NOMO-1 (cell line): ENCODE results near the gene PRELID1.
A peak's percentile ranks its signal among the peaks of the same experiment; 100 is the strongest.
"Not testable (repeated sequence)": the region's sequence is repeated elsewhere in the genome, so short reads cannot be mapped to it uniquely, and the experiment has no call there.

ENCODE experiments used
- DNase-seq, 2 experiments: peaks; one replicate each; lab custom pipeline; 2025; ENCODE audit not compliant: unreplicated experiment in 2 of 2; lab: John Stamatoyannopoulos, UW

Gene PRELID1

GRCh38 chr5:177297922-177298321 lies 5.7 kb upstream of the PRELID1 start:
- DNase-seq = no peak

- no peak for DNase-seq
Observed at GRCh38 chr5:177299697-177300096, 3.9 kb upstream of the PRELID1 start.

- DNase-seq = peak; percentile 77 to 95
Observed at GRCh38 chr5:177300236-177300880, 3.2 kb upstream of the PRELID1 start.

- no peak for DNase-seq
Observed at GRCh38 chr5:177300951-177301350, 2.6 kb upstream of the PRELID1 start.

GRCh38 chr5:177301503-177302165 lies 2.0 kb upstream of the PRELID1 start:
- DNase-seq = no peak

- peak in 1 of 2 experiments; percentile 5 for DNase-seq
Observed at GRCh38 chr5:177302354-177303110, 1.1 kb upstream of the PRELID1 start.

- DNase-seq = no peak
Observed at GRCh38 chr5:177303925-177304391, 359 bp downstream of the PRELID1 start.

GRCh38 chr5:177304392-177305119 lies 957 bp downstream of the PRELID1 start:
- DNase-seq = no peak

- DNase-seq = not testable (repeated sequence)
Observed at GRCh38 chr5:177306103-177306640, 2.6 kb downstream of the PRELID1 start.

- peak; percentile 94 to 98 for DNase-seq
Observed at GRCh38 chr5:177306674-177307543, 3.3 kb downstream of the PRELID1 start.

- peak; percentile 30 to 48 for DNase-seq
Observed at GRCh38 chr5:177307544-177308363, 4.2 kb downstream of the PRELID1 start.

- no peak for DNase-seq
Observed at GRCh38 chr5:177308740-177309139, 5.1 kb downstream of the PRELID1 start.

- DNase-seq = peak; percentile 34 to 50
Observed at GRCh38 chr5:177309351-177310191, 6.0 kb downstream of the PRELID1 start.

- DNase-seq = no peak
Observed at GRCh38 chr5:177310332-177310731, 6.7 kb downstream of the PRELID1 start.

GRCh38 chr5:177310757-177311391 lies 7.3 kb downstream of the PRELID1 start:
- DNase-seq = peak; percentile 61 to 73

GRCh38 chr5:177311392-177311722 lies 7.8 kb downstream of the PRELID1 start:
- no peak for DNase-seq
